A673 (cell line): Measurements from ENCODE around the gene ADI1. TPM values are rescaled to one million over a fixed set of nuclear protein-coding genes. Genes with fewer than 3 reads are reported as not detected.
"Not testable (repeated sequence)": the region's sequence is repeated elsewhere in the genome, so short reads cannot be mapped to it uniquely, and the experiment has no call there.

Experiments
- BruUV-seq: library from RNA; stranded (reverse); fragments of 400-500 nt; replicated peaks from 2 replicates; lab custom pipeline; 2021; lab: Mats Ljungman, UMichigan
- CTCF ChIA-PET: fragments of 300-600 bp; sonication (Branson Sonifier 250); formaldehyde crosslinking; loops from one replicate; lab custom pipeline; 2022; ENCODE audit warnings: antibody characterized with exemption; lab: Charles Lee
- POLR2A ChIA-PET: fragments of 300-600 bp; sonication (Branson Sonifier 250); formaldehyde crosslinking; loops from one replicate; lab custom pipeline; 2022; ENCODE audit warnings: antibody characterized with exemption; ENCODE audit not compliant: low non-redundant PET; lab: Charles Lee
- DNase-seq: peaks from one replicate; pipeline ENCODE4 v3.0.0-alpha.2; 2015; ENCODE audit warnings: low spot score
- H3K27ac ChIP-seq: fragments of 200-600 bp; sonication (generic); 2 replicates; pipeline ENCODE4 v1.5.1; 2016; ENCODE audit warnings: mixed run types, low read depth, mild to moderate bottlenecking, mixed read lengths, antibody characterized with exemption, low read length; ENCODE audit not compliant: poor library complexity, severe bottlenecking
- H3K27me3 ChIP-seq: fragments of 200-600 bp; sonication (generic); replicated peaks from 2 replicates; pipeline ENCODE4 v1.6.1; 2017; ENCODE audit warnings: mixed run types, low read depth, mild to moderate bottlenecking, mixed read lengths, antibody characterized with exemption, low read length; ENCODE audit not compliant: insufficient read depth, poor library complexity
- H3K36me3 ChIP-seq: fragments of 200-600 bp; sonication (generic); 2 replicates; pipeline ENCODE4 v1.6.1; 2016; ENCODE audit warnings: mixed run types, mild to moderate bottlenecking, mixed read lengths, antibody characterized with exemption, low read length; ENCODE audit not compliant: insufficient read depth, poor library complexity, severe bottlenecking
- H3K4me1 ChIP-seq: fragments of 200-600 bp; sonication (generic); 2 replicates; pipeline ENCODE4 v1.6.1; 2017; ENCODE audit warnings: mixed run types, mild to moderate bottlenecking, mixed read lengths, antibody characterized with exemption, low read length; ENCODE audit not compliant: insufficient read depth, poor library complexity, severe bottlenecking
- H3K4me3 ChIP-seq: fragments of 200-600 bp; sonication (generic); 2 replicates; pipeline ENCODE4 v1.5.1; 2016; ENCODE audit warnings: low read depth, mixed run types, mild to moderate bottlenecking, mixed read lengths, low read length; ENCODE audit not compliant: poor library complexity, severe bottlenecking
- H3K9me3 ChIP-seq: fragments of 200-600 bp; sonication (generic); 2 replicates; pipeline ENCODE4 v1.6.1; 2016; ENCODE audit warnings: mixed run types, low read depth, mild to moderate bottlenecking, mixed read lengths, antibody characterized with exemption, low read length; ENCODE audit not compliant: poor library complexity, severe bottlenecking
- CTCF ChIP-seq: fragments of 300-800, 200-600 bp; sonication (generic); conservative IDR thresholded peaks from 2 replicates; pipeline ENCODE4 v1.5.1; 2017; ENCODE audit warnings: low read depth, mild to moderate bottlenecking, antibody characterized with exemption, low read length, moderate library complexity, mixed read lengths
- EZH2 ChIP-seq: fragments of 200-600 bp; sonication (generic); IDR thresholded peaks from 2 replicates; pipeline ENCODE4 v1.6.1; 2017; ENCODE audit warnings: borderline replicate concordance, low read depth, mild to moderate bottlenecking, mixed read lengths, antibody characterized with exemption, low read length; ENCODE audit not compliant: poor library complexity, severe bottlenecking
- intact Hi-C: fragments of 100-400 bp; cut with micrococcal nuclease; formaldehyde crosslinking; loops from one replicate; pipeline ENCODE4 v1.10.0; 2022; ENCODE audit not compliant: unreplicated experiment
- total RNA-seq: library from RNA; stranded (reverse); gene quantifications from 2 replicates; pipeline ENCODE4 v1.2.3, GENCODE V29; 2021

ADI1 gene
- total RNA-seq, 1 experiment from 2014 or later = 68.3 TPM

- CTCF ChIA-PET = no interaction called here
- H3K36me3 ChIP-seq = peaks cover 3% of the 10 kb centered on the region
- H3K9me3 ChIP-seq = no peaks in the 10 kb centered on the region
- H3K27ac ChIP-seq = no peak overlapping the region
- intact Hi-C loops = no loop called here
- no TSS peak for BruUV-seq
- no peak for DNase-seq
- no peaks in the 10 kb centered on the region for H3K27me3 ChIP-seq
- POLR2A ChIA-PET = no interaction called here
- no peak for TF ChIP-seq EZH2
- TF ChIP-seq CTCF = no peak
- H3K4me1 ChIP-seq = no peaks in the 10 kb centered on the region
- H3K4me3 ChIP-seq = no peak overlapping the region
Observed at GRCh38 chr2:3500326-3500899, 18.9 kb downstream of the ADI1 start.

GRCh38 chr2:3498783-3499394, 20.4 kb downstream of the ADI1 start:
- Histone ChIP-seq H3K9me3 (no peaks in the 10 kb centered on the region), H3K4me1 (no peaks in the 10 kb centered on the region), H3K27ac (no peak overlapping the region), H3K36me3 (peaks cover 3% of the 10 kb centered on the region), H3K4me3 (no peak overlapping the region), H3K27me3 (no peaks in the 10 kb centered on the region)
- no TSS peak for BruUV-seq
- intact Hi-C loops = no loop called here
- ChIA-PET CTCF (no interaction called here), POLR2A (no interaction called here)
- TF ChIP-seq EZH2 = no peak
- TF ChIP-seq CTCF = no peak
- DNase-seq = no peak

- H3K9me3 ChIP-seq, intact Hi-C loops, BruUV-seq, H3K4me1 ChIP-seq, H3K36me3 ChIP-seq, POLR2A ChIA-PET, H3K27ac ChIP-seq, H3K4me3 ChIP-seq, H3K27me3 ChIP-seq, CTCF ChIA-PET, DNase-seq: not testable (repeated sequence)
Observed at GRCh38 chr2:3496708-3497080, 22.6 kb downstream of the ADI1 start.
